ENCODE measurements around the gene EVC2. TPM values are rescaled to one million over a fixed set of nuclear protein-coding genes. Genes with fewer than 3 reads are reported as not detected.

The EVC2 gene
- total RNA-seq, 4 donors from 2014 or later = 8.0 to 15.1 (median 11.5) TPM

- intact Hi-C loops (cut with DNase I; ENCODE audit: low total_unique reads) = no loop called here
- no peak for TF ChIP-seq CTCF (IDR thresholded peaks at IDR 0.05)
- no peak for TF ChIP-seq POLR2A (IDR thresholded peaks at IDR 0.05)
- 93 to 96% methylated on average over 5 of the region's 5 CpGs for WGBS, 2 donors
- DNase-seq (ENCODE audit: low spot score in 2 of 2) = no peak
- no peak overlapping the region for H3K4me3 ChIP-seq (ENCODE audit: low read depth, poor library complexity, severe bottlenecking)
Observed at GRCh38 chr4:5569451-5569850, 138.9 kb downstream of the EVC2 start.

- H3K4me3 ChIP-seq (ENCODE audit: low read depth, poor library complexity, severe bottlenecking) = no peak overlapping the region
- WGBS, 2 donors = 53 to 62% methylated on average over 6 of the region's 6 CpGs
- DNase-seq (ENCODE audit: low spot score in 2 of 2) = no peak
- intact Hi-C loops (cut with DNase I; ENCODE audit: low total_unique reads) = no loop called here
- TF ChIP-seq CTCF (IDR thresholded peaks at IDR 0.05) (no peak), POLR2A (IDR thresholded peaks at IDR 0.05) (no peak)
Observed at GRCh38 chr4:5568931-5569330, 139.4 kb downstream of the EVC2 start.

GRCh38 chr4:5568336-5568735 is 140.0 kb downstream of the EVC2 start:
- WGBS, 2 donors = 91 to 92% methylated on average over 20 of the region's 20 CpGs
- H3K4me3 ChIP-seq (ENCODE audit: low read depth, poor library complexity, severe bottlenecking) = no peak overlapping the region
- DNase-seq (ENCODE audit: low spot score in 2 of 2) = no peak
- TF ChIP-seq POLR2A (IDR thresholded peaks at IDR 0.05) (no peak), CTCF (IDR thresholded peaks at IDR 0.05) (no peak)
- intact Hi-C loops (cut with DNase I; ENCODE audit: low total_unique reads) = no loop called here

GRCh38 chr4:5566991-5567390 is 141.4 kb downstream of the EVC2 start:
- WGBS, 2 donors = 84 to 91% methylated on average over 7 of the region's 7 CpGs
- TF ChIP-seq CTCF (IDR thresholded peaks at IDR 0.05) (no peak), POLR2A (IDR thresholded peaks at IDR 0.05) (no peak)
- DNase-seq (ENCODE audit: low spot score in 2 of 2) = no peak
- H3K4me3 ChIP-seq (ENCODE audit: low read depth, poor library complexity, severe bottlenecking) = no peak overlapping the region
- intact Hi-C loops (cut with DNase I; ENCODE audit: low total_unique reads) = no loop called here

GRCh38 chr4:5566526-5566925 is 141.8 kb downstream of the EVC2 start:
- no peak overlapping the region for H3K4me3 ChIP-seq (ENCODE audit: low read depth, poor library complexity, severe bottlenecking)
- TF ChIP-seq POLR2A (IDR thresholded peaks at IDR 0.05) (no peak), CTCF (IDR thresholded peaks at IDR 0.05) (no peak)
- 79 to 84% methylated on average over 6 of the region's 6 CpGs for WGBS, 2 donors
- no peak for DNase-seq (ENCODE audit: low spot score in 2 of 2)
- intact Hi-C loops (cut with DNase I; ENCODE audit: low total_unique reads) = no loop called here

- intact Hi-C loops (cut with DNase I; ENCODE audit: low total_unique reads) = no loop called here
- DNase-seq (ENCODE audit: low spot score in 2 of 2) = no peak
- TF ChIP-seq POLR2A (IDR thresholded peaks at IDR 0.05) (no peak), CTCF (IDR thresholded peaks at IDR 0.05) (no peak)
- 93 to 94% methylated on average over 6 of the region's 6 CpGs for WGBS, 2 donors
- H3K4me3 ChIP-seq (ENCODE audit: low read depth, poor library complexity, severe bottlenecking) = no peak overlapping the region
Observed at GRCh38 chr4:5563856-5564255, 144.5 kb downstream of the EVC2 start.

Measured in lower leg skin (tissue), 4 donors.